Measurements from ENCODE around the gene MORN5.
A peak's percentile ranks its signal among the peaks of the same experiment; 100 is the strongest.

MORN5 gene

DNA sequence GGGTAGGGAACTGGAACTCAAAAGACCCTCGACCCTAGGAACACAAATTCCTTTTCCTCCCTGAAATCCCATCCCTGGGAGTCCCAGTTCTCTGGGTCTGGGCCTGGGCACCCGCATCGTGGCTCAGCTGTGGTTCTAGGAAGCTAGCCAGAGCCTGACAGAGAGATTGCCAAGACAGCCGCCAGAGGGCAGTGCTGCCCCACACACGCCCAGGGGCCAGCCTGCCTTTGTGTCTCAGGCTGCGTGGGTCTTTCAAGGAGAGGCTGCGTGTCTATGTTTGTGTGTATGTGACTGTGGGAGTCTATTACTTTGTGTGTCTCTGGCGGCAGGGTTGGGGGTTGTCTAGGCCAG is 34.6 kb upstream of the MORN5 start:
- peak; percentile 70 for DNase-seq (ENCODE audit: low read depth)

DNA sequence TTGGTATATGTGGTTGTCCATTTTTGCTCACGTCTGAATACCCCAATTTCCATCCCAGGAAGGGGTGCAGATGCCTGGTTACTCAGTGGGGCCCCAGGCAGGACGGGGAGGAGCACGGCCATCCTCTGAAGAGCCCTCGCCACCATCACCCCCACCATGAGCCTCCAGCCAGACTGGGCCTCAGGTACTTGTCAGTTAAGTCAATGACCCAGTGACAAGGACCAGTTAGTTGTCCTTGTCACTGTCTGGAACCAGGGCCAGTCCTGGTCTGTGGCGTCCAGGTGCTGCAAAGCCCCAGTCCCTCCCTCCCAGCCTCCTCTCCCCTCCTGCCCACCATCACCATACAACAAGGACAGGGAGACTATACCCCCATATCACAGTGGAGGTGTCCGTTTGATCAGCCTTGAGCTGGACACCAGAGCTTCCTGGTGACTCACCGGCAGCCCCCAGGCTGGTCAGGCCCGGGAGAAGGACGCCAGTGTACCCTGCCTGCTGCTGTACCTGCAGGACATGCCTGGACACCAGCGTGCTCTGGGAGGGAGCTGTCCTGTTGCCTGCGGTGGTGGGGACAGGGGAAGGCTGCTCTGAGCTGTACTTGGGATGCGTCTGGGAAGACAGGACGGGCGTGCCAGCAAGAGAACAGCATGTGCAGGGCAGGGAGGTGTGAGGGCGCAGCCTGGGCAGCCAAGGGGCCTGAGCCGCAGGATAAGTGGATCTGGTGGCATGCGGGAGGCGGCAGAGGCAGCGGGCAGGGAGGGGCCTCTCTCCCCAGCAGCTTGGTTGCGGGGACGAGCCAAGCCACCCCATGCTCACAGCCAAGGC is 34.0 kb upstream of the MORN5 start:
- DNase-seq (ENCODE audit: low read depth): no peak

DNA sequence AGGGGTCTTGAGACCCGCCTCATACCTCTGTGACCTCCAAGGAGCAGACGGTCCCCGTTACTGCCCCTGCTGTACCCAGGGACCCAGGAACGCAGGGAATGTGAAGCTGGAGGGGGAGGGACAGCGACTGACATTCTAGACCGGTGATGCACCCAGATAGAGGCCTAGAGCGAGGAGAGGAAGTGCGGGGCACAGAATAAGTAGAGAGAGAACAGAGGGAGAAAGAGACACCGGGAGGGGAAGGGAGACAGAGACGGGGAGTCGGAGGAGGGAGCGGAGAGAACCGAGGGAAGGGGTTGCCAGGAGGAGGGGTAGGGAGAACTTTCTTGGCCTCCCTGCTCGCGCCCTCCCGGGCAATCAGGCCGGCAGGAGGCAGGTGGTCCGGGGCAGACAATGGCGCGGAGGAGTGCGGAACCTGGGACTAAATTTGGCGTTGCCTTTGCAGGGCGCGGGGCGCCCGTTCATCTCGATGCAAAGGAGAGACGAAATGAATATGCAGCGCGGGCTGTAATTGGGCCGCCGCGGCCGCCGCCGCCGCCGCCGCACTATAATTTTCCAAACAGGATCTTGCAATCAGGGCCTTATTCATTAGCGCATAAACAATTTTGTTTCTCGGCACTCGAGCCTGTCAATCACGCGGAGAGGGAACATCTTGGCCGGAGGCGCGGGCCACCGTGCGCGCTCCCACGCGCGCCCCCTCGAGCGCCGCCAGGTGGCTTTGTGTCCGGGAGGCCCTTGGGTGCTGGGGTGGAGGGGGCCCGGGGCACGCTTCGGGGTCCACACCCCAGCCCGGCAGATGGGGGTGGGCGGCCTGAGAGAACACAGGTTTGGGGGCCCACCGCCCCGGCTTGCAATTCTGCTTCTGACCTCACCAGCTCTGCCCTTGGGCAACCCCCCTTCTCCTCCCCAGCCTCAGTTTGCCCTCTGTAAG is 33.1 kb upstream of the MORN5 start:
- no peak for DNase-seq (ENCODE audit: low read depth)

DNA sequence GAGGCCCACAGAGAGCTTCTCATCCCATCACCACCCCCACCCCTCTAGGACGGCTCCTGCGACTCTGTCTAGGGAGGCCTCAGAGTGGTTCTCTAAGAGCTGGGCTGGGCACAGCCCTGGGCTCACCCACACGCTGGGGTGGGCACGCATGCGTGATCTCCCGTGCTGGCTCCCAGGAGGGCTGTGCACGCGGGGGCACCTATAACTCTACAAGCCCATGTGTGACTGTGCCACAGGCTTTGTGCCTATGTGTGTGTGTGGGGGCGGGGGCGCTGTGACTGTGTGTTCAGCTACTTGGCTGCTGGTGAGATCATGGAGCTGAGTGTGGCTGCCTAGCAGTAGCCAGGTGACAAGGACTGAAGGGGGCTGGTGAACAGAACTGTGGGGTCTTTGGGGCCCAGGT is 32.3 kb upstream of the MORN5 start:
- DNase-seq (ENCODE audit: low read depth): no peak

DNA sequence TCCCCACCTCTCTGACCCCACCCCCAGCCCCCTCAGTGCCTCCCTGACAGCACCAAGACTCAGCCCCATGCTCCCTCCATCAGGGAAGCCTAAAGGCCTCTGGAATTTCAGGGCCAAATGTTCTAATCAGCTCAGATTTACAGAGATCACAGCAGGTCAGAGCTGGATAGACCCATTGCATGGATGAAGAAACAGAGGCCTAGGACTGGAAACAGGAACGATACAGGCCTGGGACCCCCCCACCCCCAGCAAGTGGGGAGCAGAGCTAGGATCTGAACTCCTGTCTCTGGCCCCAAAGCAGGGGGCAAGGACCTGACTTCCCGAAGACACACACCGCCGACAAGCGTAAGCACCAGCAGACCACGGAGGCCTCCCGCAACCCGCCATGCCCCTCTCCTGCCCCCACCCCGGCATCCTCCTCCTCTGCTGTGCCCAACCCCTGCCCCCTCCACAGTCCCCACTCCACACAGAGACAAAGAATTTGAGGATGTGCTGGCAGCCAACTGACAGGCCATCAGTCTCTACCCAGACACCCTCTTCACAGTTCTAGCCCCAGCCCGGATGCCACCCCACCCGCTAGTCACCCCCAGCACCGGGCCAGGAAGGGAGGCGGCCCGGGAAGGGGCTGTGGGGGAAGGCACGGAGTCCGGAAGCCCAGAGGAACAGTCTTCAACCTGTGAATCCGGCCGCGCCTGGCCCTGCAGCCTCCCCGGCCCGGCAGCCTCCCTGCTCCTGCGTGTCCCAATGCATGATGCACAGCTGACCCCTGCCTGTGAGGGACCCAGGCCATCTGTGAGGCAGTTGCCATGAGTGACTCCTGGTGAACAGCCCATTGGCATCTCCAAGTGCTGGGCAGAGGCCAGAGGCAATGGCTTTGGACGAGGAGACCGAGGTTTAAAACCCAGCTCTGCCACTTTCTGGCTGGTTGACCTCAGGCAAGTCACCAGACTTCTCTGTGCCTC is 31.4 kb upstream of the MORN5 start:
- no peak for DNase-seq (ENCODE audit: low read depth)

DNA sequence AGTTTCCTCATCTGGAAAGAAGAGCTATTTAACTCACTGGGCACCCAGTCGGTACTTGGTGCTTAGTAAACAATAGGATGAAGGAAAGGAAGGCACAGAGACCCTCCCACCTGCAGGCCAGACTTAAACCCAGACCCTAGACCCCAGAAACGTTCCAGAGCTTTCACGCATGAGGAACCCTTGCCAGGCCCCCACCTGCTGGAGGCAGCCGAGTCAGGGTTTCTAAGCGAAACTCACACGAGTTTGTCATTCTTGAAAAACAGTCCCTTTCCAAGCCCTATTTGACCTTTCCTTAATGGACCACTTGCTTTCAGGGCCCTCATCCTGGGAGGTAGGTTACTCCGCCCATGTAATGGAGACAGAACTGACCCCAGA is 30.8 kb upstream of the MORN5 start:
- no peak for DNase-seq (ENCODE audit: low read depth)

DNA sequence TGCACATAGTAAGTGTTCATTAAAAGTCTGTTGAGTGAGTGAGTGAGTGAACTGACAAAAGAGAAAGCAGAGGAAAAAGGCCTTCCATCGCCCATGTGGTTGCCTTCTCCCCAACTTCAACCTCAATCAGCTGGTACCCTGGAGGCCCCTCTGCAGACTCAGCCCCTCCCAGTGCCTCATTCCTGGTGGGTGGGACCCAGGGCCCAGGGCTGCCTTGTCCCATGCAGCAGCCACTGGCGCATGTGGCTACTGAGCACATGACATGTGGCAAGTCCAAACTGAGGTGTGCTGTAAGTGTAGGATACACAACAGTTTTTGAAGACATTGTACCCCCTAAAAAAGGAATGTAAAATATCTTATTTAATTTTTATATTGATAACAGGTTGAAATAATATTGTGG is 29.7 kb upstream of the MORN5 start:
- DNase-seq (ENCODE audit: low read depth): no peak

DNA sequence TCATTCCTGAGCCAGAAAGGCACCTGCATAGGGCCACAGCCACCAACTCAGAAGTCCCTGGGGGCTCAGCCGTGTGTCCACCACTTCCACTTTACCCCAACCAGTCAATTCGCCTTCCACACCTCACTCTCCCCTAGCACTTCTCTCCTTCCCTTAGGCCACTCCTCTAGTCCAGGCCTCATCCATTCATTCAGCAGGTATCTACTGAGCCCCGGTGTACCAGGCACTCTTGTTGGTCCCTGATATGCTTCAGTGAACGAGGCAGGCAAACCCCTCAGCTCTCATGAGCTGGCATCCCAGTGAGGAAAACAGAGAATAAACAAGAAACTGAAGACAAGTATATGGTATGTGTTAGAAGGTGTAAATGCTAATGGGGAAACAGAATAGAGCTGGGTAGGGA is 28.9 kb upstream of the MORN5 start:
- no peak for DNase-seq (ENCODE audit: low read depth)

DNA sequence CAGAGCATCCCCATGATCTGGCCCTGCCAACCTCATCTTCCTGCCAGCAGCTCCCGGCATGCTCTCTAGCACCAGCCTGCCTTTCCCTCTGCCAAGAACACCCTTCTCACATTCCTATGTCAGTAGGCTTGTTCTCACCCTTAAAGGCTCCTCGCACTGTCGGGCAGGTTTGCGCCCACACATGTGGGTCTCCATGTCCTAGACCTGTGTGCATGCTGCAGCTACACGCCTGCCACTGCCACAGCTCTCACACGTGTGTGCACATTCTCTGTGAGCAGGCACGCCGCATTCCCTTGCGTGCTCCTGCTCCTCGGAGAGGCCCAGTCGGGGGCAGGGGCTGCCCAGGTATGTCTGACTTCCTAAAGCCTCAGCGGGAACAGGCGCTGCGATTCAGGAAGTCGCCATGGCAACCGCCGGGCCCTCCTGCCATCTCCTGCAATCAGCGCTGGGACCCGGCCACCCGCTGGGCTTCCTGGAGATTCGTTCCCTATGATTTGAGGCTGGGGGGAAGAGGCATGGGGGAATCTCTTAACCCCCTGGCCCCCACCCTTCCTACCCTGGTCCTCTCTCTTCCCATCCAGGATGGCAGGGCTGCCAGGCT is 28.2 kb upstream of the MORN5 start:
- no peak for DNase-seq (ENCODE audit: low read depth)

DNA sequence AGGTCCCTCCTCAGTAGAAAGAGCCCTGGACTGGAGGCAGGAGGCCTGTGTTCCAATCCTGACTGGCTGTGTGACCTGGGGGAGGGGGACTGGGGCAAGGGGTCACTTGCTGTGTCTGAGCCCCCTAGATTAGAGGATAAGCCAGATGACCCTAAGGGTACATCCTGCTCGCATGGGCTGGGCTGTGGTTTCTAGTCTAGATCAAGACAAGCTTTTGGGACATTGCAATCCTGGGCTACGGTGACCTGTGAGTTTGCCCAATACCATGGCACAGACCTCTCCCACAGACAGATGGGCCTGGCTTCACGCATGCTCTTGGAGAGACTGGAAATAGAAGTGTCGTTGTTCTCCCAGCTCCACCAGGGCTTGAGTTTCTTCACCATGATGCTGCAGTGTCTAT is 27.2 kb upstream of the MORN5 start:
- DNase-seq (ENCODE audit: low read depth): no peak

DNA sequence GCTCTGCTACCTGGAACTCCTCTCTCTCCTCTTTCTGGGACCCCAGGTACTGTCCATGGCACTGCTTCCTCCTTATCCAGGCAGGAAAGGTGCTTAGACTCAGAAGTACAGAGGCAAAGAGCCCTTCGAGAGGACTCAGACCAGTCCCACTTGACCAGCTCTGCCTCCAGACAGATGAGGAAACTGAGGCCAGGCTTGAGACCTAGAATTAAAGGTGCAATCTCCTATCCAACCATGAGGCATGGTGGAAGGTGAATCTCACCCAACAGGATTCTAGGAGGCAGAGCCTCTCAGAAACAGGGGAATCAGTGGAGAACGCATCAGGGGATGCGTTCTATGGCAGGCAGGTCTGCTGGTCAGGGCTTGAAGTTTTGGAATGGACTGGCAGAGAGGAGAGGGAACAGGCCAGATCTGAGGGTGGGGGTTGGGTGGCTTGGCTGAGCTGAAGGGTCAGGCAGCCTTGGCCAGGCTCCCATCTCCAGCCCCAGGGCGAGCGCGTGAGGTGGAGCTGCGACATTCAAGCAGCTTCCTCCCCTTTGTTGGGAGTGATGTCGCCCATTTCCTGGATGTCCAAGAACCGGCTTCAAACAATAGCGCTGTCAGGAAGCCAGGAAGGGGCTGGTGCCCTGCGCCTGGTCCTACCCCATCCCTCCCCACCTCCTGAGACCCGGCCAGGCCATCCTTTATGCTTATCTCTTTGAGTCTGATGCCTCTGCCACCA is 26.3 kb upstream of the MORN5 start:
- DNase-seq (ENCODE audit: low read depth): no peak

DNA sequence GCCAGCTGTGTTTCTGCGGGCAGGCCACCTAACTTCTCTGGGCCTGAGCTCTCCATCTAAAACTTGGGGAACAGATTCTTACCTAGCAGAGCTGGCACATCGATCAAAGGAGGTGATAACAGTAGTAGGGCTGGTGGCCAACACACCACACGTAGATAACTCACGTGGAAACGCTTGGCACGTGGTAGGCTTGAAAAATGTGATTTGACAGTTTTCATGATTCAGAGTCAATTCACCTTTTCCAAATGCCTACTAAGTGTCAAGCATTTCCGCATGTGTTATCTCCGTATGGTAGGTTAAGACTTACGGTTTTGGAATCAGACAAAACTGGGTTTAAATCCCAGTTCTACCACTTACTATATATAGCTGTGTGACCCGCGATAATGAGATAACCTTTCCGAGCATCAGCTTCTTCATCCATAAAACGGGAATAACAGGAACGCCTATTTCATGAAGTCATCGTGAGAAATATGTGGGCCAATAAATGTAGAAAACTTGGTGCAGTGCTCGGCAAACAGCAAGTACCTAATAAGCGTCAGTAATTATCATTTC is 25.6 kb upstream of the MORN5 start:
- no peak for DNase-seq (ENCODE audit: low read depth)

DNA sequence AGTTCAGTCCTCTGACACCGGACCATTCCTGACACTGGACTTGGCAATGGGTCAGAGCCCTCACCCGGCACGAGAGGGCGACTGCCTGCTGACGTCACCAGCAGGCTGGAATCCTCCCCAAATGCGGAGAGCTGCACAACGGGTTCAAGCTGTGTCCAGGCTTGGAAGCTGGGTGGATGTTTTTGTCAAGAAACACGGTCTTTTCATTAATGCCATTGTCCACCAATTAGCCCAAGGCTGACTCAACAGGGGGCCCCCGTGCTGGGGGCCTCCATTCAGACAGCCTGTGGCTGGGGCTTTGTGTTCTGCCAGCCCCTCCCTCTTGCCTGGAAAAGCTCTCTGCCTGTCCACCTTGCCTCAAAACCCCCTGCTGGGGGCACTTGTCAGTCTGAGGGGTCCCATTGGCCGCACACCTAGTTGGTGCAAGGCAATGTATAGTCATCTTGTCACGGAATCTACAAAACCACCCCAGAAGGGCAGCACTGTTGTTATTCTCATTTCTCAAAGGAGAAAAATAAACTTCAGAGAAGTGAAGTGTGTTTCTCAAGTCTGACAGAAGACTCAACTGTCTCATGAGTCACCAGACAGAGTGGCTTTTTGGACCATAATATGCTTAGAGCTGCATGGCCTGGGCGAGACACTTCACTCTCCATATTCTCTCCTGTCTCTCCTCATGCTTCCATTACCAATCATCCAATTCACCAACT is 24.7 kb upstream of the MORN5 start:
- DNase-seq (ENCODE audit: low read depth): no peak

DNA sequence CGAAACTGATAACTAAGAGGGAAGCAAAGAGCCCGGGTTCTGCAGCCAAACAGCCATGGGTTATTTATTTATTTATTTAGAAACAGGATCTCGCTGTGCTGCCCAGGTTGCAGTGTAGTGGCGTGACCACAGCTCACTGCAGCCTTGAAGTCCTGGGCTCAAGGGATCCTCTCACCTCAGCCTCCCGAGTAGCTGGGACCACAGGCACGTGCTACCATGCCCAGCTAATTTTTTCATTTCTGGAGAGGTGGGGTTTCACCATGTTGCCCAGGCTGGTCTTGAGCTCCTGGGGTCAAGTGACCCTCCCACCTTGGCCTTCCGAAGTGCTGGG is 24.2 kb upstream of the MORN5 start:
- DNase-seq (ENCODE audit: low read depth): no peak

DNA sequence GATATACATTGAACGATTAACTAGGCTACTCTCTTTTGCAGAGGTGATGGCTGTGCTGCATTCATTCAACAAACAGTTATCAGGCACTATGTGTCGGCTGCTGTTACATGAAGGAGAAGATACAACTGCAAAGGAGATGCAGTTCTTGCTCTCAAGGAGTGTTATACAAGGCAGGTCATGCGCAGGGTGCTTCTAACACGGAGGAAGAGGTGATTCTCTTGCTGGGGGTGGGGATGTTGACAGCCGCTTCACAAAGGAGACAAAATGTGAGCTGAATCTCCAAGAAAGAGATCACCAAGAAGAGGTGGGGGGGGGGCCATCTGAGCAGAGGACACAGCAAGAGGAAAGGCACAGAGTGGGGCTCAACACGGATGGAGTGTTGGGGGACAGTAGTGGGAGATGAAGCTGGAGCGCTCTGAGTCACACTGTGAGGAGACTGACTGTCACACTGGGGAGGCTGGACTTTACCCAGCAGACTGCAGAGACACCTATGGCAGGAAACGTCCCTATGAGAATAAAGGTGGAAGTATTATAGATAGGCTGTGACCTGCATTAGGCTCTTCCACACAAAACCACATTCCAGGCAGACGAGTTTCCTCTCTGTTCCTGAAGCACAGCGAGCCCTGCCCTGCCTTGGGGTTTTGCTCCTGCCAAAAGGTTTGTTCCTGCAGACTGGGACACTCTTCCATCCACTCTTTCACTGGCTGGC is 21.0 kb upstream of the MORN5 start:
- no peak for DNase-seq (ENCODE audit: low read depth)

DNA sequence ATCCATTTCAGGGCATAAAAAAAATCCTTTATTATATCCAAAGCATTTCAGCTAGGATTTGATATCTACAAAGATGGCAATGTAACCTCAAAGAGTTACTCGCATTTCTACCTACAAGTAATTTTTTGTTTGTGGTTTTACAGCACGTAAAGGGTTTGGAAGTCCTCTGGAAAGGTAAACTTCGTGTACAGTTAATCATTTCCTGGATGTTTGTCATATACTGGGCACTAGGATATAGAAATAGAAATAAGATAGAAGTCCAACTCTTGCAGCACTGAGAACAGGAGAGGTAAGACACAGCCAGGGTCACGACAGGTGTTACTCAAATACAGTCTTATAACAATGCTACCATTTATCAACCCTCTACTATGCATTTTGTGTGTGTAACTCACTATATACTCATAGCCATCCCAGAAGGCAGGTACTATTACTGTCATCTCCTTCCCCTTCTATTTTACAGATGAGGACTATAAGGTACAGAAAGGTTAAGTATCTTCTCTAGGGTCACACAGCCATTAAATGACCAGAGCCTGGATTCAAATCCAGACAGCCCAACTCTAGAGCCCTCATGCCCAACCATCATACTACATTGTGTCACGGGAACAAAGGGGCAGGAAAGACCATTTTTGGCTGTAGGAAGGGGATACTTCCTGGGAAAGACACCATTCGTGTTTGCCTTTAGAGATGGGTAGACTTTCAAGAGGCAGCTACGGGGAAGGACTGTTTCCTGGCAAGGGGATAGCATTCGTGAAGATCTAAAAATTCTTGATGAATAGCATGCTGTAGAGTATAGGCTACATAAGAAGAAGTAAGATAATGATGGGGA is 19.1 kb upstream of the MORN5 start:
- DNase-seq (ENCODE audit: low read depth): no peak

DNA sequence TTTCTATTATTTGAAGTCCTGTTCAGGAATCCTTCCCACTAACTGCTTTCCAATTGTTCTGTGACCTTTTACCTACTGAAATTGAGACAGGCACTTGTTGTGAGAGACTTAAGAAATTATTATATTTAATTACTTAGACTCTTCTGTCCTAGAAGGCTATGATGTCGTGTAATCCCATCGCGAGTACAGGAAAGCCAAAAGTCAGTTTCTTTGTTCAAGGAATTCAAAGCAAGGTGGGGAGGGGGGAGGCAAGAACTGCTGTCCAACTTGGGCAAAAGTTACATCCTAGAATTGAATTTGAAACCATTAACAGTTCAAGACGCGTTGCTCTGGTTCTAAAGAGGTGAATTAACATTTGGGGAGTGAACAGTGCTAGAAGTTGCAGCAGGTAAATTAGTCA is 18.0 kb upstream of the MORN5 start:
- no peak for DNase-seq (ENCODE audit: low read depth)

DNA sequence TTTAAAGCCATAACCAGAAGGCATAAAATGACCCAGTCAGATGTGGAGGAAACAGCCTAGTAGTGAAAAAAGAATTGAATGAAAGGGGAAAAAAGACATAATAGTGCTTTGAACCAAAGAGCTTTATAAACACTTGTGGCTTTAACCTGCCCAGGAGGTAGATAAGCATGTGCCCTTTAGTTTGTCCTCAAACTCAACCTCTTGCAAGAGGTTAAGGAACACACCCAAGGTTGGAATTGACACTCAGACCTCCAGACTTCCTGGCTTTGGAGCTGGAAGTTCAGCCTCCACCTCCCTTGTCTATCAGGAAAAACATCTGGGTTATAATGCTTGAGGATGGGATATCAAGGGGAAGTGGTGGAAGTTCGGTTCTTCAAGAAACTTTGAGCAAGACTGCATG is 16.4 kb upstream of the MORN5 start:
- DNase-seq (ENCODE audit: low read depth): no peak

DNA sequence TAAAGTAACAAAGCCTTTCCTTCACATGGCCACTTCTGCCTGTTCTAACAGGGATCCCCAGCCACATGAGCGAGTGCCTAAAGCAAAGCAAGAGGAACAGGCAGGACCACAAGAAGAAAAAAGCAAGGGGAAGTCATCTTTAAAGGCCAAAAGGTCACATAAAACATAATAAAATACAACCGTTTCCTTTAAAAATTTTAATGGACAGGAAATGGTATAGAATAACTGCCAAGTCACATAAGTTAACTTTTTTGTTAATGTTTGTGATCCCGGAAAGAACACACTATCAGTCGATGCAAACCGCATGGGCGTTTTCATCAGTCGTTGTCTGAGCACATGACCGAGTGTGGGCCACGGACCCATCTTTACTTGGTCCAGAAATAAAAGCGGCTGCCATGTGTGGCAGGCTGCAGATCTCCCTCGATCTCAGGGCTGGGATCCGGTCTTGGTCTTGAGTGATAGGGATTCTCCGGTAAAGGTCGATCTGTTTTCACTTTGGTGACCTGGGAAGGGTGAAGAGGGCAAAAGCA is 15.8 kb upstream of the MORN5 start:
- no peak for DNase-seq (ENCODE audit: low read depth)

All from stimulated activated CD8-positive, alpha-beta memory T cell treated with anti-CD3 and anti-CD28 coated beads, Interleukin-4, amount 100 ng/mL, for 24 hours (primary cell).